Transverse colon (tissue), 4 donors: Measurements from ENCODE around the gene DYNC1H1. TPM values are rescaled to one million over a fixed set of nuclear protein-coding genes. Genes with fewer than 3 reads are reported as not detected.
A peak's percentile ranks its signal among the peaks of the same experiment; 100 is the strongest.

Experiments
- DNase-seq: peaks from one replicate; pipeline ENCODE4 v3.0.0-alpha.2; 2019
- H3K27ac ChIP-seq, 4 donors: fragments of 200-600 bp; sonication (generic); 2 replicates each; pipeline ENCODE4 v1.5.1; 2016 to 2018; ENCODE audit warnings: inconsistent platforms in 4 of 4
- H3K27me3 ChIP-seq: fragments of 200-600 bp; sonication (generic); 2 replicates; pipeline ENCODE4 v1.5.1; 2017; ENCODE audit warnings: inconsistent platforms
- H3K36me3 ChIP-seq, 4 donors: fragments of 200-600 bp; sonication (generic); 2 replicates each; pipeline ENCODE4 v1.5.1; 2017 to 2019; ENCODE audit warnings: inconsistent platforms in 4 of 4
- H3K4me1 ChIP-seq, 4 donors: fragments of 200-600 bp; sonication (generic); 2 replicates each; pipeline ENCODE4 v1.5.1; 2017 to 2020; ENCODE audit warnings: inconsistent platforms in 4 of 4
- H3K4me3 ChIP-seq, 4 donors: fragments of 200-600 bp; sonication (generic); 1 replicate in 1 of 4; 2 replicates in 3 of 4; pipeline versions ENCODE4 v1.5.1 to v1.6.1; 2017 to 2019; ENCODE audit warnings: inconsistent platforms in 4 of 4
- H3K9me3 ChIP-seq, 2 donors: fragments of 200-600 bp; sonication (generic); 2 replicates each; pipeline ENCODE4 v1.5.1; 2017 to 2019; ENCODE audit warnings: inconsistent platforms in 2 of 2
- EP300 ChIP-seq: sonication (generic); formaldehyde crosslinking; IDR thresholded peaks from one replicate; pipeline ENCODE4 v1.6.1; 2017; ENCODE audit warnings: antibody characterized with exemption, low read depth
- POLR2A ChIP-seq: fragments of 450-650 bp; IDR thresholded peaks from one replicate; pipeline ENCODE4 v1.6.1; 2016; ENCODE audit warnings: antibody characterized with exemption, mild to moderate bottlenecking, moderate library complexity
- POLR2AphosphoS5 ChIP-seq, 3 donors: sonication (generic); formaldehyde crosslinking; IDR thresholded peaks; one replicate each; pipeline ENCODE4 v1.6.1; 2016; ENCODE audit warnings: antibody characterized with exemption in 3 of 3
- WGBS, 2 donors: methylation state at CpG; one replicate each; pipeline ENCODE4 v1.1.5; 2018; ENCODE audit warnings: low coverage in 1 of 2; 5-methylcytosine and 5-hydroxymethylcytosine counted together
- in situ Hi-C, 4 donors: fragments of 200-750 bp; cut with MboI; loops; one replicate each; pipeline versions ENCODE4 v1.15.0 to v1.15.1; 2017; ENCODE audit warnings: low sequenced_read_pairs in 3 of 4, low pct_ligation_motif_present in 1 of 4, low pct_unique_long_range_greater_than_20kb in 1 of 4
- intact Hi-C: fragments of 100-400 bp; cut with DNase I; formaldehyde crosslinking; loops from one replicate; pipeline ENCODE4 v1.15.1; 2023; ENCODE audit warnings: low total_unique reads
- total RNA-seq, 4 donors: library from RNA; depleted of rRNA; stranded (reverse); fragments of >200 nt; gene quantifications; one replicate each; pipeline ENCODE4 v1.1.0, GENCODE V29; 2016
- TF ChIP-seq, protein P1 (sequence below), 5 experiments: fragments of 200-600 bp in 3 of 5; fragments of 450-650 bp in 2 of 5; sonication (generic) in 3 of 5; IDR thresholded peaks; 1 replicate in 2 of 5; 2 replicates in 3 of 5; pipeline ENCODE4 v1.5.1; 2016 to 2017; ENCODE audit warnings: antibody characterized with exemption in 5 of 5, inconsistent platforms in 3 of 5, mild to moderate bottlenecking in 2 of 5, moderate library complexity in 1 of 5

Gene DYNC1H1
- total RNA-seq, 4 donors from 2014 or later: 471 to 647 (median 482) TPM

DNA sequence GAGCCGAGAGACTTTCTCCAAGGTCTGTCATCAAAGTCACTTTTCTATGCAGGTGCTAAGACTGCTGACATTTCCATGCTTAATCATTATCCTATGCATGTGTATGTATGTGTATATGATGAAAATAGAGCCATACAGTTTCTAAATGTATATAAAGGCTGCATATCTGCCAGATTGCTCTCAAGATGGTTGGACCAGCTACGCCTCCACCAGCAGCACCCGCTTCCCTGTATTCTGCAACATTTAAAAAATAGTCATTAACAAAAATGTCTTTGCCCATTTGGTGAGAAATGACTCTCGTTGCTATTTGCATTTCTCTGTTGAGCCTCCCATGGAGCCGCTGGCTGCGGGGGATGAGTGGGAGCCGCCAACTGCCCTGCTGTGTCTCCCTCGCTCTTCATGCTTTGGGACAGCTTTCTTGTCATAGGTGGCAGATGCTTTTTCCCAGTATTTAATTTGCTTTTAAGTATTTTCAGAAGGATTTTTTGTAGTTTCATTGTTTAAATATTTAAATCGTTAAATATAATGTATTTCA lies 54.7 kb downstream of the DYNC1H1 start:
- intact Hi-C loops: no loop called here
- no peak overlapping the region for H3K27ac ChIP-seq
- peaks cover 0 to 95% (median 47%) of the 10 kb centered on the region in 4 donors for H3K36me3 ChIP-seq
- TF ChIP-seq EP300: no peak
- no peak for TF ChIP-seq POLR2A
- TF ChIP-seq, protein P1, sequence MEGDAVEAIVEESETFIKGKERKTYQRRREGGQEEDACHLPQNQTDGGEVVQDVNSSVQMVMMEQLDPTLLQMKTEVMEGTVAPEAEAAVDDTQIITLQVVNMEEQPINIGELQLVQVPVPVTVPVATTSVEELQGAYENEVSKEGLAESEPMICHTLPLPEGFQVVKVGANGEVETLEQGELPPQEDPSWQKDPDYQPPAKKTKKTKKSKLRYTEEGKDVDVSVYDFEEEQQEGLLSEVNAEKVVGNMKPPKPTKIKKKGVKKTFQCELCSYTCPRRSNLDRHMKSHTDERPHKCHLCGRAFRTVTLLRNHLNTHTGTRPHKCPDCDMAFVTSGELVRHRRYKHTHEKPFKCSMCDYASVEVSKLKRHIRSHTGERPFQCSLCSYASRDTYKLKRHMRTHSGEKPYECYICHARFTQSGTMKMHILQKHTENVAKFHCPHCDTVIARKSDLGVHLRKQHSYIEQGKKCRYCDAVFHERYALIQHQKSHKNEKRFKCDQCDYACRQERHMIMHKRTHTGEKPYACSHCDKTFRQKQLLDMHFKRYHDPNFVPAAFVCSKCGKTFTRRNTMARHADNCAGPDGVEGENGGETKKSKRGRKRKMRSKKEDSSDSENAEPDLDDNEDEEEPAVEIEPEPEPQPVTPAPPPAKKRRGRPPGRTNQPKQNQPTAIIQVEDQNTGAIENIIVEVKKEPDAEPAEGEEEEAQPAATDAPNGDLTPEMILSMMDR (IDR thresholded peaks at IDR 0.05): no peak
- no peak for TF ChIP-seq POLR2AphosphoS5 (IDR thresholded peaks at IDR 0.05)
- H3K9me3 ChIP-seq: no peaks in the 10 kb centered on the region
- H3K4me3 ChIP-seq: no peak overlapping the region
- in situ Hi-C loops: no loop called here
- DNase-seq: no peak
- 91 to 94% methylated on average over 9 of the region's 9 CpGs for WGBS, 2 donors
- no peaks in the 10 kb centered on the region for H3K27me3 ChIP-seq
- H3K4me1 ChIP-seq: no peaks in the 10 kb centered on the region

DNA sequence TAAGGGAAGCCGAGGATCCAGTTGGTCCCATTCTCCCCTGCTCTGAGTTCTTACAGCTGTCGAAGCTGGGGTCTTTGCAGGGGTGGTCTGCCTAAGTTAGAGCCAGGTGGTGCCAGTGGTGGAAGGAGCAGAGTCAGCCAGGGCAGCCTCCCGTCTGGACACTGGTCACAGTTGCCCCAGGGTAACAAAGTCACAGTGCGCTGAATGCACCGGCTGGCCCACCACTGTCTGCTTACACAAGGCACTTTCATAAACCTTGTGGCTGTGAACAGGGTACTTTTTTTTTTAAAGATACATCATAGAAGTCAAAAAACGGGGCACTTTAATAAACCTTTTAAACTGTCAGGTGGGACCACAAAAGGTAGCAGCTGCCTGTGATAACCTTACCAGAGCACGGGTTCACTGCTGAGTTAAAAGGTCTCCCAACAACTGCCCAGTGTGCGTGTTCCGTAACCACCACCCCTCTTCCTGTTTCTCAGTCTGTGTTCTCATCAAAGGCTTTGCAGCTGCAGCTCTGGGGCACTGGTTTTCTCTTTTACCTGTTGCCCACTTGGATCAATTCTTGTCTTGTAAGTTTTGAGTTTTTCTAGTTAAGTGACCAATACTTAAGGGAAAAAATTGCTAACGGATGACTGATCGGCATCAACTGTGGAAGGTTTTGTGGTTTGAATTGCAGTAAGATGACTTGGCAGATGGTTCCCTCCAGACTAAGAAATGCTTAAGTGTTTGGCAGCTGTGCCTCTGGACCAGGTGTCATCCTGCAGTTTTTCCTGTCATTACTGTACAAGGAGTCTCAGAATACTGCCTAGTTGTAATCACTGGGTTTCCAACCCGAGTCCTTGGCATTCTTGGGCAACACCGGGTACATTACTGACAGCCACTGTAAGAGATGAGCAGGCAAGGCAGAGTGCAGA lies 55.9 kb downstream of the DYNC1H1 start:
- Histone ChIP-seq H3K4me1 (no peaks in the 10 kb centered on the region), H3K4me3 (no peak overlapping the region), H3K27me3 (no peaks in the 10 kb centered on the region), H3K27ac (no peak overlapping the region), H3K36me3 (peaks cover 0 to 96% (median 46%) of the 10 kb centered on the region in 4 donors), H3K9me3 (no peaks in the 10 kb centered on the region)
- in situ Hi-C loops: no loop called here
- TF ChIP-seq, protein P1 (IDR thresholded peaks at IDR 0.05): no peak
- TF ChIP-seq POLR2A (no peak), EP300 (no peak), POLR2AphosphoS5 (IDR thresholded peaks at IDR 0.05) (no peak)
- no peak for DNase-seq
- intact Hi-C loops: no loop called here
- WGBS, 2 donors: 90 to 100% methylated on average over 1 to 13 of the region's 13 CpGs

DNA sequence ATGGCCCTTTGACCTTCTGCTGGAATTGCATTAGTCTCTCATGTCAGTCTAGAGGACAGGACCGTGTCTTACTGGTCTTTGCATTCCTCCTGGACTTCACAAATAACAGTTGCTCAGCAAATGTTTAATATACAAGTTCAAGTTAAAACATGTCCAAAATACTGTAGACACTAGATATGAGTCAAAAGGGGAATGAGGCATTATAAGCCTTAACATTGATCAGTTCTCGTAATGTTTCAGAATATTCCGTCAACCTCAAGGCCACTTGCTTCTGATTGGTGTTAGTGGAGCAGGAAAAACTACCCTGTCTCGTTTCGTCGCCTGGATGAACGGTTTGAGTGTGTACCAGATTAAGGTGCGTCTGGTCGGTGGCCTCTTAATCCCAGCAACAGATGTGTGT lies 62.6 kb downstream of the DYNC1H1 start:
- Histone ChIP-seq H3K27me3 (no peaks in the 10 kb centered on the region), H3K4me1 (peaks cover 0 to 17% (median 10%) of the 10 kb centered on the region in 4 donors), H3K4me3 (no peak overlapping the region), H3K27ac (no peak overlapping the region), H3K36me3 (peaks cover 0 to 87% (median 42%) of the 10 kb centered on the region in 4 donors), H3K9me3 (no peaks in the 10 kb centered on the region)
- TF ChIP-seq, protein P1 (IDR thresholded peaks at IDR 0.05): no peak
- TF ChIP-seq EP300: no peak
- TF ChIP-seq POLR2AphosphoS5 (IDR thresholded peaks at IDR 0.05): no peak
- WGBS, 2 donors: 89 to 97% methylated on average over 5 to 9 of the region's 9 CpGs
- no peak for DNase-seq
- in situ Hi-C loops (no loop called here), intact Hi-C loops (no loop called here)

DNA sequence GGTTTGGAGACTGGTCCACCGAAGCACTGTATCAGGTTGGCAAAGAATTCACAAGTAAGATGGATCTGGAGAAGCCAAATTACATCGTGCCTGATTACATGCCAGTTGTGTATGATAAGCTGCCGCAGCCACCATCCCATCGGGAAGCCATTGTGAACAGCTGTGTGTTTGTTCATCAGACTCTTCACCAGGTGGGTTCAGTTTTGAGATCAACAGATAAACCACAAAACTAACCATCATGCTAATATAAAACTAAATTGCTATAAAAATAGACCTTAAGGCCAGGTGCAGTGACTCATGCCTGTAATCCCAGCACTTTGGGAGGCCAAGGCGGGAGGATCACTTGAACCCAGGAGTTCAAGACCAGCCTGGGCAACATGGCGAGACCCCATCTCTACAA lies 63.6 kb downstream of the DYNC1H1 start:
- WGBS, 2 donors: 78% methylated on average over 6 of the region's 6 CpGs; no CpG with 5 or more reads in 1 of the 2 donors
- peaks cover 0 to 87% (median 44%) of the 10 kb centered on the region in 4 donors for H3K36me3 ChIP-seq
- intact Hi-C loops: no loop called here

More for the DNA sequence above, 63.6 kb downstream of the DYNC1H1 start:
- no peak for DNase-seq
- H3K27ac ChIP-seq: peak overlapping the region; percentile 71 to 88 (median 82)
- no peak overlapping the region for H3K4me3 ChIP-seq
- no peaks in the 10 kb centered on the region for H3K9me3 ChIP-seq
- no peaks in the 10 kb centered on the region for H3K27me3 ChIP-seq
- H3K4me1 ChIP-seq: peaks cover 0 to 17% (median 10%) of the 10 kb centered on the region in 4 donors
- TF ChIP-seq, protein P1 (IDR thresholded peaks at IDR 0.05): no peak
- TF ChIP-seq POLR2A (no peak), EP300 (no peak), POLR2AphosphoS5 (IDR thresholded peaks at IDR 0.05) (no peak)
- in situ Hi-C loops: no loop called here
